HepG2 (cell line): ENCODE data around the gene NEURL4. TPM values are rescaled to one million over a fixed set of nuclear protein-coding genes. Genes with fewer than 3 reads are reported as not detected.

ENCODE experiments used
- AHR ChIP-seq: IDR thresholded peaks from 2 replicates; pipeline ENCODE4 v1.6.1; 2018; ENCODE audit warnings: missing genetic modification reagents, missing compliant biosample characterization
- BRD4 ChIP-seq: sonication (generic); formaldehyde crosslinking; IDR thresholded peaks from 2 replicates; pipeline ENCODE4 v1.4.0; 2020; ENCODE audit warnings: missing genetic modification reagents
- CREB1 ChIP-seq, 2 experiments: fragments of 450-650 bp in 1 of 2; IDR thresholded peaks; 2 replicates each; pipeline ENCODE4 v1.6.1; 2016 to 2017; ENCODE audit warnings: control low read depth in 1 of 2, mild to moderate bottlenecking in 1 of 2, missing compliant biosample characterization in 1 of 2, missing genetic modification characterization in 1 of 2
- FOXC1 ChIP-seq: sonication (generic); formaldehyde crosslinking; IDR thresholded peaks from 2 replicates; pipeline ENCODE4 v1.8.0; 2022; ENCODE audit warnings: mild to moderate bottlenecking, missing genetic modification reagents, borderline replicate concordance
- GFI1 ChIP-seq: sonication (generic); formaldehyde crosslinking; IDR thresholded peaks from 2 replicates; pipeline ENCODE4 v1.5.0; 2020; ENCODE audit warnings: missing genetic modification reagents, mild to moderate bottlenecking, borderline replicate concordance
- GLI4 ChIP-seq: sonication (generic); formaldehyde crosslinking; IDR thresholded peaks from 2 replicates; pipeline ENCODE4 v1.5.1; 2020; ENCODE audit warnings: missing genetic modification reagents, mild to moderate bottlenecking, moderate library complexity, borderline replicate concordance
- IRF9 ChIP-seq: sonication (generic); formaldehyde crosslinking; IDR thresholded peaks from 2 replicates; pipeline ENCODE4 v1.8.0; 2022; ENCODE audit warnings: missing genetic modification reagents, mild to moderate bottlenecking, borderline replicate concordance
- MXD4 ChIP-seq: IDR thresholded peaks from 2 replicates; pipeline ENCODE4 v1.6.1; 2016; ENCODE audit warnings: mild to moderate bottlenecking, missing biosample characterization, missing genetic modification reagents
- RFXAP ChIP-seq: sonication (generic); formaldehyde crosslinking; IDR thresholded peaks from 2 replicates; pipeline ENCODE4 v1.4.0; 2020; ENCODE audit warnings: missing genetic modification reagents, borderline replicate concordance
- SSRP1 ChIP-seq: IDR thresholded peaks from 2 replicates; pipeline ENCODE4 v1.6.1; 2016; ENCODE audit warnings: control low read depth
- TBX2 ChIP-seq: sonication (generic); formaldehyde crosslinking; IDR thresholded peaks from 2 replicates; pipeline ENCODE4 v1.5.0; 2020; ENCODE audit warnings: missing genetic modification reagents, mild to moderate bottlenecking, borderline replicate concordance
- THRA ChIP-seq: sonication (generic); formaldehyde crosslinking; IDR thresholded peaks from 2 replicates; pipeline ENCODE4 v1.4.0; 2020; ENCODE audit warnings: missing genetic modification reagents, borderline replicate concordance
- ZFP91 ChIP-seq: sonication (generic); formaldehyde crosslinking; IDR thresholded peaks from 2 replicates; pipeline ENCODE4 v1.9.0; 2022; ENCODE audit warnings: missing genetic modification reagents, mild to moderate bottlenecking, borderline replicate concordance
- ZNF12 ChIP-seq: sonication (generic); formaldehyde crosslinking; IDR thresholded peaks from 2 replicates; pipeline ENCODE4 v1.5.0; 2020; ENCODE audit warnings: missing genetic modification reagents
- ZNF431 ChIP-seq: sonication (generic); formaldehyde crosslinking; IDR thresholded peaks from 2 replicates; pipeline ENCODE4 v1.9.0; 2022; ENCODE audit warnings: missing genetic modification reagents, low read depth, mild to moderate bottlenecking, borderline replicate concordance
- ZNF570 ChIP-seq: sonication (generic); formaldehyde crosslinking; IDR thresholded peaks from 2 replicates; pipeline ENCODE4 v1.4.0; 2020; ENCODE audit warnings: mild to moderate bottlenecking, missing genetic modification reagents, borderline replicate concordance
- ZNF629 ChIP-seq: sonication (generic); formaldehyde crosslinking; conservative IDR thresholded peaks from 2 replicates; pipeline ENCODE4 v1.5.0; 2020; ENCODE audit warnings: missing genetic modification reagents
- ZSCAN22 ChIP-seq: sonication (generic); formaldehyde crosslinking; IDR thresholded peaks from 2 replicates; pipeline ENCODE4 v1.4.0; 2020; ENCODE audit warnings: mild to moderate bottlenecking, missing genetic modification reagents
- polyA plus RNA-seq, 8 experiments: library from polyadenylated mRNA; depleted of rRNA in 3 of 8; stranded (reverse) in 7 of 8; unstranded in 1 of 8; fragments of >200 nt; fragmentation: Illumina TruSeq in 4 of 8; extraction: Trizol in 4 of 8; gene quantifications; 2 replicates each; pipeline versions ENCODE4 v1.2.1 to v1.2.3, GENCODE V29; 2011 to 2016; ENCODE audit warnings: low read depth in 4 of 8, missing spikeins in 1 of 8, mixed read lengths in 1 of 8; ENCODE audit not compliant: insufficient read depth in 1 of 8
- total RNA-seq, 5 experiments: library from RNA; depleted of rRNA; stranded (reverse); fragments of >200 nt; fragmentation: Illumina TruSeq; extraction: Trizol; gene quantifications; 2 replicates each; pipeline ENCODE4 v1.2.3, GENCODE V29; 2016; ENCODE audit warnings: low read depth in 1 of 5
- TF ChIP-seq, protein P1 (sequence below): conservative IDR thresholded peaks from 2 replicates; pipeline ENCODE4 v1.6.1; 2018; ENCODE audit warnings: missing genetic modification reagents
- TF ChIP-seq, protein P2 (sequence below): sonication (generic); formaldehyde crosslinking; IDR thresholded peaks from 2 replicates; pipeline ENCODE4 v1.9.0; 2022; ENCODE audit warnings: low read depth, missing genetic modification reagents

Gene NEURL4
- total and polyA plus RNA-seq, 2 of the 13 experiments (the other 11 are each of a cell fraction or from before 2014, with no cell fraction given): 14.8 to 15.7 TPM

GRCh38 chr17:7314719-7315569 is 14.2 kb downstream of the NEURL4 start, which contains the start of gene GPS2 (continued):
- TF ChIP-seq ZFP91 (CRISPR knock-in tag): peak; percentile 68
- TF ChIP-seq ZSCAN22 (CRISPR knock-in tag): no peak
- TF ChIP-seq ZNF570: no peak
- 0 out of 2 replicates have a peak, but pooled peaks have one; percentile 23 for TF ChIP-seq FOXC1 (CRISPR knock-in tag)
- TF ChIP-seq CREB1 (IDR thresholded peaks at IDR 0.05): peak; percentile 93
- peak; percentile 96 for TF ChIP-seq CREB1 (CRISPR knock-in tag; IDR thresholded peaks at IDR 0.05)
- TF ChIP-seq GFI1: no peak
- 0 out of 2 replicates have a peak, but pooled peaks have one; percentile 55 for TF ChIP-seq ZNF12 (CRISPR knock-in tag)
- peak; percentile 80; the same call in 1 of the 2 replicates for TF ChIP-seq BRD4
- peak; percentile 72 for TF ChIP-seq THRA (CRISPR knock-in tag)
- 0 out of 2 replicates have a peak, but pooled peaks have one; percentile 46 for TF ChIP-seq ZNF431 (CRISPR knock-in tag)
- TF ChIP-seq IRF9 (CRISPR knock-in tag): peak; percentile 72; the same call in 1 of the 2 replicates
- TF ChIP-seq TBX2 (CRISPR knock-in tag): peak; percentile 56; the same call in 1 of the 2 replicates
- TF ChIP-seq, protein P1, sequence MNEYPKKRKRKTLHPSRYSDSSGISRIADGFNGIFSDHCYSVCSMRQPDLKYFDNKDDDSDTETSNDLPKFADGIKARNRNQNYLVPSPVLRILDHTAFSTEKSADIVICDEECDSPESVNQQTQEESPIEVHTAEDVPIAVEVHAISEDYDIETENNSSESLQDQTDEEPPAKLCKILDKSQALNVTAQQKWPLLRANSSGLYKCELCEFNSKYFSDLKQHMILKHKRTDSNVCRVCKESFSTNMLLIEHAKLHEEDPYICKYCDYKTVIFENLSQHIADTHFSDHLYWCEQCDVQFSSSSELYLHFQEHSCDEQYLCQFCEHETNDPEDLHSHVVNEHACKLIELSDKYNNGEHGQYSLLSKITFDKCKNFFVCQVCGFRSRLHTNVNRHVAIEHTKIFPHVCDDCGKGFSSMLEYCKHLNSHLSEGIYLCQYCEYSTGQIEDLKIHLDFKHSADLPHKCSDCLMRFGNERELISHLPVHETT (CRISPR knock-in tag): peak; percentile 96
- TF ChIP-seq ZNF629 (CRISPR knock-in tag): 0 out of 2 replicates have a peak, but pooled peaks have one; percentile 36
- TF ChIP-seq SSRP1 (CRISPR knock-in tag): no peak
- peak; percentile 40; the same call in 1 of the 2 replicates for TF ChIP-seq RFXAP (CRISPR knock-in tag)
- TF ChIP-seq AHR (CRISPR knock-in tag): peak; percentile 87; the same call in 1 of the 2 replicates
- 0 out of 2 replicates have a peak, but pooled peaks have one; percentile 23 for TF ChIP-seq GLI4
- TF ChIP-seq MXD4 (CRISPR knock-in tag): peak; percentile 90
- TF ChIP-seq, protein P2, sequence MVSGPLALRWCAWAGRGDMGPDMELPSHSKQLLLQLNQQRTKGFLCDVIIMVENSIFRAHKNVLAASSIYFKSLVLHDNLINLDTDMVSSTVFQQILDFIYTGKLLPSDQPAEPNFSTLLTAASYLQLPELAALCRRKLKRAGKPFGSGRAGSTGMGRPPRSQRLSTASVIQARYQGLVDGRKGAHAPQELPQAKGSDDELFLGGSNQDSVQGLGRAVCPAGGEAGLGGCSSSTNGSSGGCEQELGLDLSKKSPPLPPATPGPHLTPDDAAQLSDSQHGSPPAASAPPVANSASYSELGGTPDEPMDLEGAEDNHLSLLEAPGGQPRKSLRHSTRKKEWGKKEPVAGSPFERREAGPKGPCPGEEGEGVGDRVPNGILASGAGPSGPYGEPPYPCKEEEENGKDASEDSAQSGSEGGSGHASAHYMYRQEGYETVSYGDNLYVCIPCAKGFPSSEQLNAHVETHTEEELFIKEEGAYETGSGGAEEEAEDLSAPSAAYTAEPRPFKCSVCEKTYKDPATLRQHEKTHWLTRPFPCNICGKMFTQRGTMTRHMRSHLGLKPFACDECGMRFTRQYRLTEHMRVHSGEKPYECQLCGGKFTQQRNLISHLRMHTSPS (CRISPR knock-in tag): 0 out of 2 replicates have a peak, but pooled peaks have one; percentile 29
